H1 (cell line): Measurements from ENCODE around the gene DEFB128. TPM values are rescaled to one million over a fixed set of nuclear protein-coding genes. Genes with fewer than 3 reads are reported as not detected.

ENCODE experiments used
- CTCF ChIA-PET: fragments of 300-600 bp; sonication (Branson Sonifier 250); formaldehyde crosslinking; loops from one replicate; lab custom pipeline; 2021; ENCODE audit not compliant: partially characterized antibody; lab: Charles Lee
- POLR2A ChIA-PET: fragments of 300-600 bp; sonication (Branson Sonifier 250); formaldehyde crosslinking; loops from one replicate; lab custom pipeline; 2021; ENCODE audit warnings: inconsistent platforms; ENCODE audit not compliant: partially characterized antibody; lab: Charles Lee
- DNase-seq, 2 experiments: peaks; one replicate each; pipeline versions ENCODE4 v3.0.0 to v3.0.0-alpha.2; 2010 to 2022; ENCODE audit warnings: low spot score in 2 of 2, low read depth in 1 of 2, mixed read lengths in 1 of 2
- FAIRE-seq: peaks from 2 replicates; lab custom pipeline; 2011; peaks lifted over from hg19 to GRCh38; lab: Jason Lieb, UNC
- H2AFZ ChIP-seq: 2 replicates; pipeline ENCODE4 v1.8.1; 2012; ENCODE audit warnings: low read length, inconsistent platforms
- H2AK5ac ChIP-seq: 2 replicates; pipeline ENCODE4 v1.6.1; 2013; ENCODE audit warnings: low read depth, low read length
- H2BK120ac ChIP-seq: replicated peaks from 2 replicates; pipeline ENCODE3; 2013; ENCODE audit warnings: low read depth, low read length, inconsistent platforms
- H2BK12ac ChIP-seq: 2 replicates; pipeline ENCODE4 v1.6.1; 2013; ENCODE audit warnings: low read depth, low read length
- H2BK15ac ChIP-seq: 2 replicates; pipeline ENCODE4 v1.6.1; 2013; ENCODE audit warnings: low read length
- H2BK20ac ChIP-seq: 2 replicates; pipeline ENCODE4 v1.6.1; 2013; ENCODE audit warnings: low read length
- H2BK5ac ChIP-seq: 2 replicates; pipeline ENCODE4 v1.6.1; 2013; ENCODE audit warnings: low read depth, low read length
- H3K14ac ChIP-seq: 2 replicates; pipeline ENCODE4 v1.6.1; 2013; ENCODE audit warnings: inconsistent platforms; ENCODE audit not compliant: insufficient read length
- H3K18ac ChIP-seq: 2 replicates; pipeline ENCODE4 v1.6.1; 2013; ENCODE audit warnings: low read length; ENCODE audit errors: extremely low read depth
- H3K23ac ChIP-seq: 2 replicates; pipeline ENCODE4 v1.6.1; 2013; ENCODE audit warnings: inconsistent platforms; ENCODE audit not compliant: insufficient read length
- H3K23me2 ChIP-seq: 2 replicates; pipeline ENCODE4 v1.6.1; 2013; ENCODE audit warnings: low read depth, low read length
- H3K27ac ChIP-seq: 2 replicates; pipeline ENCODE4 v1.6.1; 2011; ENCODE audit warnings: low read depth, low read length, inconsistent platforms
- H3K27me3 ChIP-seq, 4 experiments: replicated peaks in 1 of 4; 1 replicate in 1 of 4; 2 replicates in 3 of 4; pipeline versions ENCODE4 v1.6.1 to v1.8.1; 2011 to 2013; ENCODE audit warnings: low read length in 3 of 4, mild to moderate bottlenecking in 3 of 4, inconsistent platforms in 2 of 4, mixed read lengths in 2 of 4, moderate library complexity in 1 of 4; ENCODE audit not compliant: control insufficient read depth in 3 of 4, insufficient read depth in 3 of 4; ENCODE audit errors: extremely low read depth in 1 of 4
- H3K36me3 ChIP-seq, 4 experiments: 2 replicates each; pipeline versions ENCODE4 v1.6.1 to v1.8.1; 2011 to 2013; ENCODE audit warnings: mild to moderate bottlenecking in 4 of 4, low read length in 3 of 4, moderate library complexity in 2 of 4, control low read depth in 1 of 4, inconsistent platforms in 1 of 4; ENCODE audit not compliant: insufficient read depth in 4 of 4, control insufficient read depth in 2 of 4
- H3K4ac ChIP-seq: replicated peaks from 2 replicates; pipeline ENCODE3; 2013; ENCODE audit warnings: low read length, low read depth, mixed read lengths, inconsistent platforms; ENCODE audit not compliant: insufficient read length
- H3K4me1 ChIP-seq, 4 experiments: replicated peaks in 1 of 4; 1 replicate in 1 of 4; 2 replicates in 3 of 4; pipeline versions ENCODE4 v1.6.1 to v1.8.1; 2011 to 2013; ENCODE audit warnings: low read length in 3 of 4, inconsistent platforms in 2 of 4, mixed read lengths in 1 of 4; ENCODE audit not compliant: insufficient read depth in 4 of 4, control insufficient read depth in 3 of 4
- H3K4me2 ChIP-seq, 2 experiments: 2 replicates each; pipeline versions ENCODE4 v1.6.1 to v1.8.1; 2011 to 2013; ENCODE audit warnings: low read depth in 2 of 2, low read length in 2 of 2, control low read depth in 1 of 2, inconsistent platforms in 1 of 2, mild to moderate bottlenecking in 1 of 2; ENCODE audit not compliant: insufficient read depth in 1 of 2
- H3K4me3 ChIP-seq, 4 experiments: fragments of 200-600, 300-600 bp in 1 of 4; sonication (generic), shearing (Covaris generic), sonication (Bioruptor Twin) in 1 of 4; 2 replicates each; pipeline versions ENCODE4 v1.5.1 to v1.8.1; 2011 to 2016; ENCODE audit warnings: low read length in 4 of 4, low read depth in 3 of 4, control low read depth in 2 of 4, inconsistent platforms in 2 of 4, mild to moderate bottlenecking in 2 of 4, mixed read lengths in 1 of 4, moderate library complexity in 1 of 4; ENCODE audit not compliant: insufficient read depth in 2 of 4; ENCODE audit errors: extremely low read depth in 1 of 4
- H3K56ac ChIP-seq: replicated peaks from 2 replicates; pipeline ENCODE3; 2013; ENCODE audit warnings: low read depth, mild to moderate bottlenecking, mixed read lengths, low read length, inconsistent platforms; ENCODE audit not compliant: insufficient read length
- H3K79me1 ChIP-seq: 2 replicates; pipeline ENCODE4 v1.6.1; 2013; ENCODE audit warnings: low read depth, low read length, control low read depth
- H3K79me2 ChIP-seq, 2 experiments: 2 replicates each; pipeline versions ENCODE4 v1.6.1 to v1.8.1; 2012 to 2013; ENCODE audit warnings: low read length in 2 of 2, mild to moderate bottlenecking in 2 of 2, inconsistent platforms in 1 of 2; ENCODE audit not compliant: insufficient read depth in 2 of 2, control insufficient read depth in 1 of 2
- H3K9ac ChIP-seq, 4 experiments: replicated peaks in 1 of 4; 1 replicate in 1 of 4; 2 replicates in 3 of 4; pipeline versions ENCODE4 v1.6.1 to v1.8.1; 2011 to 2013; ENCODE audit warnings: low read depth in 3 of 4, low read length in 3 of 4, control low read depth in 2 of 4, mild to moderate bottlenecking in 2 of 4, moderate library complexity in 2 of 4, inconsistent platforms in 1 of 4; ENCODE audit errors: extremely low read depth in 1 of 4
- H3K9me3 ChIP-seq, 2 experiments: 2 replicates each; pipeline versions ENCODE4 v1.6.1 to v1.8.1; 2012 to 2013; ENCODE audit warnings: mild to moderate bottlenecking in 2 of 2, moderate library complexity in 2 of 2, control low read depth in 1 of 2, inconsistent platforms in 1 of 2, low read depth in 1 of 2, low read length in 1 of 2, mixed read lengths in 1 of 2; ENCODE audit not compliant: insufficient read depth in 2 of 2
- H4K20me1 ChIP-seq, 2 experiments: replicated peaks in 1 of 2; 2 replicates each; pipeline versions ENCODE3 to v1.8.1; 2011 to 2013; ENCODE audit warnings: inconsistent platforms in 2 of 2, low read length in 2 of 2, mild to moderate bottlenecking in 1 of 2; ENCODE audit not compliant: insufficient read depth in 2 of 2, control insufficient read depth in 1 of 2
- H4K5ac ChIP-seq: 2 replicates; pipeline ENCODE4 v1.6.1; 2013; ENCODE audit warnings: low read length, low read depth, mixed read lengths, inconsistent platforms; ENCODE audit not compliant: insufficient read length
- H4K8ac ChIP-seq: 2 replicates; pipeline ENCODE4 v1.8.0; 2013; ENCODE audit warnings: mild to moderate bottlenecking, moderate library complexity, low read length, inconsistent platforms; ENCODE audit not compliant: insufficient read depth; ENCODE audit errors: extremely low read depth
- H4K91ac ChIP-seq: replicated peaks from 2 replicates; pipeline ENCODE3; 2013; ENCODE audit warnings: low read length, mixed read lengths, inconsistent platforms; ENCODE audit not compliant: insufficient read length
- FOSL1 ChIP-seq: IDR thresholded peaks from 2 replicates; pipeline ENCODE4 v1.6.1; 2011; ENCODE audit warnings: mild to moderate bottlenecking, low read depth, low read length, moderate library complexity; ENCODE audit not compliant: insufficient read depth
- JUND ChIP-seq: IDR thresholded peaks from 2 replicates; pipeline ENCODE4 v1.6.1; 2011; ENCODE audit warnings: mild to moderate bottlenecking, improper control_type of control experiment, low read length
- RAD21 ChIP-seq, 2 experiments: IDR thresholded peaks in 1 of 2; conservative IDR thresholded peaks in 1 of 2; 2 replicates each; pipeline ENCODE4 v1.6.1; 2011; ENCODE audit warnings: low read depth in 2 of 2, low read length in 2 of 2, improper control_type of control experiment in 1 of 2, inconsistent platforms in 1 of 2, mild to moderate bottlenecking in 1 of 2, moderate library complexity in 1 of 2
- SIX5 ChIP-seq: IDR thresholded peaks from 2 replicates; pipeline ENCODE4 v1.6.1; 2011; ENCODE audit warnings: mild to moderate bottlenecking, low read depth, low read length
- SRF ChIP-seq: IDR thresholded peaks from 2 replicates; pipeline ENCODE4 v1.6.1; 2011; ENCODE audit warnings: mild to moderate bottlenecking, low read depth, low read length, moderate library complexity
- TAF1 ChIP-seq: IDR thresholded peaks from 2 replicates; pipeline ENCODE4 v1.6.1; 2011; ENCODE audit warnings: mild to moderate bottlenecking, low read depth, low read length
- WGBS, 2 experiments: shearing (Covaris generic) in 1 of 2; methylation state at CpG; one replicate each; pipeline versions ENCODE4 v1.1.6 to v1.1.7; 2013 to 2015; ENCODE audit warnings: low lambda C conversion rate in 2 of 2, mixed read lengths in 2 of 2, inconsistent platforms in 1 of 2, low coverage in 1 of 2, missing lambda C conversion rate in 1 of 2; ENCODE audit not compliant: insufficient replicate concordance in 2 of 2, insufficient coverage in 1 of 2, insufficient read length in 1 of 2; ENCODE audit errors: extremely low coverage in 1 of 2, missing lambda C conversion rate in 1 of 2; 5-methylcytosine and 5-hydroxymethylcytosine counted together
- polyA plus RNA-seq, 7 experiments: library from polyadenylated mRNA; depleted of rRNA in 3 of 7; stranded (reverse) in 5 of 7; unstranded in 2 of 7; fragments of >200 nt in 5 of 7; fragments of 200-250 nt in 2 of 7; gene quantifications; 1 replicate in 5 of 7; 2 replicates in 1 of 7; 4 replicates in 1 of 7; pipeline versions ENCODE4 v1.2.1 to v1.2.3, GENCODE V29; 2011 to 2013; ENCODE audit warnings: missing spikeins in 2 of 7, mixed read lengths in 2 of 7
- total RNA-seq: library from RNA; stranded (reverse); fragmentation: NEBNext Ultra II Directional; extraction: Animal tissue kit (Norgen Biotek cat#: 25700); gene quantifications from 2 replicates; pipeline ENCODE4 v1.2.1, GENCODE V29; 2021
- TF ChIP-seq, protein P1 (sequence below): IDR thresholded peaks from 2 replicates; pipeline ENCODE4 v1.6.1; 2012; ENCODE audit warnings: inconsistent platforms
- TF ChIP-seq, protein P2 (sequence below), 3 experiments: IDR thresholded peaks; 1 replicate in 2 of 3; 2 replicates in 1 of 3; pipeline versions ENCODE4 v1.5.1 to v1.6.1; 2011; ENCODE audit warnings: low read length in 3 of 3, mild to moderate bottlenecking in 3 of 3, inconsistent platforms in 2 of 3, low read depth in 1 of 3, moderate library complexity in 1 of 3; ENCODE audit not compliant: insufficient read depth in 1 of 3; ENCODE audit errors: control extremely low read depth in 1 of 3

The DEFB128 gene
- total and polyA plus RNA-seq, 2 of the 8 experiments (the other 6 are each of a cell fraction or from before 2014, with no cell fraction given), result not detected

DNA sequence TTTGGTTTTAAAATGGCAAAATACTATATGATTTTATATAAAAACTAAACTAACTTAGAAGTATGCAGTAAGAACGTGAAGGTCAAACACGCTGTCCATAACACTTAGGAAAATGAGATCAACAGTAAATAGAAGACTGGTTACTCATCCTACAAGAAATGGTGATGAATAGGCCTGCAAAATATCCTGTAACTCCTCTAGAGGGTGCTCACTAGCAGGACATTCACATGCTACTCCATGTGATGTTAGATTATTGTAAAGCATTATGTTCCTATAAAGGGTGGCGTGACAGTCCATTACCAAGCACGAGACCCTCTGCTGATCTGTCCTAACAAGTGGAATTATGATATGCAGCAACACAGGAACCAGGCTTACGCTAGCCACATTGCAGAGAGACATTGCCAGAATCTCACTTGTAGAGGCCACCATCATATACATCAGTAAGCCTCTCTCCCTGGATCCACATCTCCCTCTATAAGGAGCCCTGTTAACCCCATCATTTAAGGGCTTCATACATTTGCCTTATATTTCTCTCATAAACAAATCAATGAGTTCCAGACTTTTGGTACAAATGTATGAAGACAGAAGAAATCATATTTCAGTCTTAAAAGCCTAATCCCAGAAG is 19.5 kb upstream of the DEFB128 start:
- Histone ChIP-seq H3K23me2 (no peaks in the 10 kb centered on the region), H2BK120ac (no peak overlapping the region), H2AFZ (no peak overlapping the region), H3K23ac (no peak overlapping the region)
- TF ChIP-seq SRF (no peak), FOSL1 (no peak), TAF1 (no peak), RAD21 (IDR thresholded peaks at IDR 0.05 in 1 of 2, conservative IDR thresholded peaks at IDR 0.05 in 1 of 2; ENCODE audit: low read depth in 2 of 2, low read length in 2 of 2) (peak; percentile 71 to 75), SIX5 (no peak), JUND (no peak)
- TF ChIP-seq, protein P1, sequence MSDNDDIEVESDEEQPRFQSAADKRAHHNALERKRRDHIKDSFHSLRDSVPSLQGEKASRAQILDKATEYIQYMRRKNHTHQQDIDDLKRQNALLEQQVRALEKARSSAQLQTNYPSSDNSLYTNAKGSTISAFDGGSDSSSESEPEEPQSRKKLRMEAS, result no peak
- TF ChIP-seq, protein P2, sequence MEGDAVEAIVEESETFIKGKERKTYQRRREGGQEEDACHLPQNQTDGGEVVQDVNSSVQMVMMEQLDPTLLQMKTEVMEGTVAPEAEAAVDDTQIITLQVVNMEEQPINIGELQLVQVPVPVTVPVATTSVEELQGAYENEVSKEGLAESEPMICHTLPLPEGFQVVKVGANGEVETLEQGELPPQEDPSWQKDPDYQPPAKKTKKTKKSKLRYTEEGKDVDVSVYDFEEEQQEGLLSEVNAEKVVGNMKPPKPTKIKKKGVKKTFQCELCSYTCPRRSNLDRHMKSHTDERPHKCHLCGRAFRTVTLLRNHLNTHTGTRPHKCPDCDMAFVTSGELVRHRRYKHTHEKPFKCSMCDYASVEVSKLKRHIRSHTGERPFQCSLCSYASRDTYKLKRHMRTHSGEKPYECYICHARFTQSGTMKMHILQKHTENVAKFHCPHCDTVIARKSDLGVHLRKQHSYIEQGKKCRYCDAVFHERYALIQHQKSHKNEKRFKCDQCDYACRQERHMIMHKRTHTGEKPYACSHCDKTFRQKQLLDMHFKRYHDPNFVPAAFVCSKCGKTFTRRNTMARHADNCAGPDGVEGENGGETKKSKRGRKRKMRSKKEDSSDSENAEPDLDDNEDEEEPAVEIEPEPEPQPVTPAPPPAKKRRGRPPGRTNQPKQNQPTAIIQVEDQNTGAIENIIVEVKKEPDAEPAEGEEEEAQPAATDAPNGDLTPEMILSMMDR (IDR thresholded peaks at IDR 0.05; ENCODE audit: control extremely low read depth in 1 of 3, insufficient read depth in 1 of 3, low read depth in 1 of 3, low read length in 3 of 3), result peak in 1 of 3 experiments; percentile 63; a peak in 2 of 4 replicates
- TF ChIP-seq, all 59 proteins: peak for 2
- no peaks in the 10 kb centered on the region for H3K4me1 ChIP-seq
- peaks cover 0 to 6% of the 10 kb centered on the region in 2 experiments; a peak in 2 of 4 replicates for H3K9me3 ChIP-seq
- H3K36me3 ChIP-seq, result no peaks in the 10 kb centered on the region
- H3K4me2 ChIP-seq, result no peak overlapping the region
- no peaks in the 10 kb centered on the region for H4K20me1 ChIP-seq
- no peak overlapping the region for H3K14ac ChIP-seq
- no peak overlapping the region for H3K27ac ChIP-seq
- H4K8ac ChIP-seq, result no peak overlapping the region
- H2BK15ac ChIP-seq, result no peak overlapping the region
- no peak overlapping the region for H3K56ac ChIP-seq
- no peak overlapping the region for H4K5ac ChIP-seq
- DNase-seq (no peak), FAIRE-seq (peak; percentile 57)
- peaks cover 0 to 5% (median 1%) of the 10 kb centered on the region in 4 experiments; a peak in 4 of 7 replicates for H3K27me3 ChIP-seq
- H3K4ac ChIP-seq, result no peak overlapping the region
- H2BK5ac ChIP-seq, result no peak overlapping the region
- ChIA-PET POLR2A (no interaction called here), CTCF (interaction anchor here (0.9 kb wide), 2 partner anchors 113 to 125 kb away, joined by 3 to 4 read pairs; no protein-coding TSS in a partner anchor)
- no peak overlapping the region for H2AK5ac ChIP-seq
- no peak overlapping the region for H4K91ac ChIP-seq
- no peaks in the 10 kb centered on the region for H3K79me1 ChIP-seq
- H3K18ac ChIP-seq, result no peak overlapping the region
- no peak overlapping the region for H2BK12ac ChIP-seq
- 31% methylated on average over 5 of the region's 5 CpGs; no CpG with 5 or more reads in 1 of the 2 experiments for WGBS, 2 experiments
- H3K9ac ChIP-seq, result no peak overlapping the region
- H3K79me2 ChIP-seq, result no peaks in the 10 kb centered on the region
- no peak overlapping the region for H3K4me3 ChIP-seq
- no peak overlapping the region for H2BK20ac ChIP-seq
